GM21529 (cell line): ENCODE measurements around the gene LSR.

Experiments
- ATAC-seq: cut with Tn5 transposase; IDR thresholded peaks from one replicate; pipeline ENCODE4 v1.9.1; 2021; ENCODE audit not compliant: unreplicated experiment

Gene LSR, protein sequence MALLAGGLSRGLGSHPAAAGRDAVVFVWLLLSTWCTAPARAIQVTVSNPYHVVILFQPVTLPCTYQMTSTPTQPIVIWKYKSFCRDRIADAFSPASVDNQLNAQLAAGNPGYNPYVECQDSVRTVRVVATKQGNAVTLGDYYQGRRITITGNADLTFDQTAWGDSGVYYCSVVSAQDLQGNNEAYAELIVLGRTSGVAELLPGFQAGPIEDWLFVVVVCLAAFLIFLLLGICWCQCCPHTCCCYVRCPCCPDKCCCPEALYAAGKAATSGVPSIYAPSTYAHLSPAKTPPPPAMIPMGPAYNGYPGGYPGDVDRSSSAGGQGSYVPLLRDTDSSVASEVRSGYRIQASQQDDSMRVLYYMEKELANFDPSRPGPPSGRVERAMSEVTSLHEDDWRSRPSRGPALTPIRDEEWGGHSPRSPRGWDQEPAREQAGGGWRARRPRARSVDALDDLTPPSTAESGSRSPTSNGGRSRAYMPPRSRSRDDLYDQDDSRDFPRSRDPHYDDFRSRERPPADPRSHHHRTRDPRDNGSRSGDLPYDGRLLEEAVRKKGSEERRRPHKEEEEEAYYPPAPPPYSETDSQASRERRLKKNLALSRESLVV

DNA sequence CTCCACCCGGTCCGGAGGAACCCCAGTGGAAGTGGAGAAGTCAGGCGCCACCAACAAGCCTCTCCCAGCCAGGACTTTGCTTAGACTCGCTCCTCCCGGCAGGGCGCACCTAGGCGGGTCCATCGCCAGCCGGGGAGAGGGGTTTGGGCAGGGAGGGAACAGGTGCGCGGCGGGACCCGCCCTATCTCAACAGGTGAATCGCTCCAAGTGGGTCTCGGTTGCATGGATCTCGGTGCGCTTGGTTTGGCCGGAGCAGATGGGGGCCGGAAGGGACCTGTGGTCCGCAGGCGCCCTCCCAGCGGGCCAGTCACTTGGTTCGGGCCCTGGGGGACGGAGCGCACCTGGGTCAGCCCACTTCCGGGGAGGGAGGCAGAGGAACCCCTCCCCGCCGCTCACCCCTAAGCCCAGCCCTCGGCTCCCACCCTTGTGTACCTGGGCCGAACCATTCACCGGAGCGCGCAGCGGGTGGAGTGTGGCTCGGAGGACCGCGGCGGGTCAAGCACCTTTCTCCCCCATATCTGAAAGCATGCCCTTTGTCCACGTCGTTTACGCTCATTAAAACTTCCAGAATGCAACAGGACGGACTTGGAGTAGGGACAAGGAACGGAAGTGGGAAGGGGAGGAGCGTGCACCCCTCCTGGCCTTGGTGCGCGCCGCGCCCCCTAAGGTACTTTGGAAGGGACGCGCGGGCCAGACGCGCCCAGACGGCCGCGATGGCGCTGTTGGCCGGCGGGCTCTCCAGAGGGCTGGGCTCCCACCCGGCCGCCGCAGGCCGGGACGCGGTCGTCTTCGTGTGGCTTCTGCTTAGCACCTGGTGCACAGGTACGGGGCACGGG lies at the start of gene LSR:
TSS of gene LSR (plus strand) at position 693 of the 836 bp plus-strand sequence. CDS start at position 714, 21 bp downstream.
- ATAC-seq = peak; percentile 75

DNA sequence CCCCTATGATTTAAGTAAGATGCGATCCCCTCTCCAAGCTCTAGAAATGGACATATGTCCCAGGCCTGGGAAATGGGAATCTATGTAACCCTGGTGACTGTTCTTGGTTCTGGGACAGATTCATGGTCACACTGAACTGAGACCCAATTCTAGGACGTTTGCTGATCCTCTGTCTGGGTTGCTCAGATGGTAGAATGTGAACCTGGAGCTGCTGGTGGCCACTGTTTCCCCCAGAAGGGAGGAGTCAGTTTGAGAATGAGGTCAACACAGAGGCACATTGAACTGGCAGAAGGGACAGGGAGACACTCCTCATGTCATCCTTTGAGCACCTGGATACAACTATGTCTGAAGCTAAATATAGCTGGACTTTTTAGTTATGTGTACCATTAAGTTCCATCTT lies 49.3 kb upstream of the LSR start:
- ATAC-seq = no peak

GRCh38 chr19:35202722-35203688 lies 45.8 kb upstream of the LSR start:
- ATAC-seq = no peak

- peak; percentile 62 for ATAC-seq
Observed at GRCh38 chr19:35204799-35205732, 43.7 kb upstream of the LSR start.

DNA sequence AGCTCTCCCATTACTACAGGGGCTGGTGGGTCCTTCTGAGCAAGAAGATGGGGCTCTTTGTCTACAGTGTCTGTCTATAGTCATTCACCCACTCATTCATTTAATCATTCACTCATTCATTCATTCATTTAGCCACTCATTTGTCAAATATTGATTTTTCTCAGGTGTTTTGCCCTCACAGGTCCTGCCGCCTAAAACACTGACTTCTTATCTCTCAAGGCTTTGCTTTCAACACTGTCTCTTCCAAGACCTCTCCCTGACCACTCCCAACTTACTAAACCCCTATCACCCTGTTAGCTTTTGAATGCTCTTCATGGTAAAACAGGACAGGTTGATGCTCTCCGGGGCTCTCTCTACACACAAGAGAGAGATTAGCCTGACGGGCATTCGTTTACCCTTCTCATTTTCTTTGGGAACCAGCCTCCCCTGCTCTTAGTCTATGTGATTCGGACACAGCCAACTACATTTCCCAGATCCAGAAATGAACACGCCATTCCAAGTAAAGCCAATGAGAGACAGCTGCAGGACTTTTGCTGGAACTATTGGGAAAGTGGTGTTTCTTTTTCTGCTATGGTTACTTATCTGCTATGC lies 43.0 kb upstream of the LSR start:
- peak; percentile 17 for ATAC-seq

GRCh38 chr19:35206379-35206778 lies 42.4 kb upstream of the LSR start:
- no peak for ATAC-seq

- no peak for ATAC-seq
Observed at GRCh38 chr19:35206855-35207254, 41.9 kb upstream of the LSR start.

DNA sequence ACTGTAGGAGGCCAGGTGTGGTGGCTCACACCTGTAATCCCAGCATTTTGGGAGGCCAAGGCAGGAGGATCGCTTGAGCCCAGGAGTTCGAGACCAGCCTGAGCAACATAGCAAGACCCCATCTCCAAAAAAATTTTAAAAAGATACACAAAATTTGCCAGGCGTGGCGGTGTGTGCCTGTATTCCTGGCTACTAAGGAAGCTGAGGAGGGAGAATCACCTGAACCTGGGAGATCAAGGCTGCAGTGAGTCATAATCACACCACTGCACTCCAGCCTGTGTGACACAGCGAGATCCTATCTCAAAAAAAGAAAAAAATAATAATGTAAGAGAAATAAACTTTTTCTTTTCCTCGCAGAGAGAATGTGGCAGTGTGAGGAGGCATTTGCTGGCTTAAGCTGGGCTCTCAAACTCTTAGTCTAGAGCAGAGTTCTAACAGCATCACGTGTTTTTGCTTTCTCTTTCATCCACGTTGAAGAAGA lies 41.4 kb upstream of the LSR start:
- ATAC-seq = no peak

DNA sequence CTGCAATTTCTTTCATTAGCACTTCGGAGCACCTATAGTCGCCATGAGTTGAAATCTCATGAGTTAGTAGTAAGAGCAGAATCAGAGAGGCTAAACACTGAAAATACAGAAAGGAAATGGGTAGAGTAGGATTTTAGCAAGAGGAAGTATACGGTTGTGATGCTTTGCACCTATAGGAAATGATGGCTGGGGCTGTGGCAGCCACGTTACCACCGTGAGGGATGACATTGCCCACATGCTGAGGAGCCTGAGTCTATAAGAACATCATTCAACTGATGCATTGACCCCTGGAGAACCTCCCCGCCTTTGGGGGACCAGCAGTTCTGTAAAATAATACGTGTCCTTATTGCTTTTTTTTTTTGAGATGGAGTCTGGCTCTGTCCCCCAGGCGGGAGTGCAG lies 40.7 kb upstream of the LSR start:
- no peak for ATAC-seq

DNA sequence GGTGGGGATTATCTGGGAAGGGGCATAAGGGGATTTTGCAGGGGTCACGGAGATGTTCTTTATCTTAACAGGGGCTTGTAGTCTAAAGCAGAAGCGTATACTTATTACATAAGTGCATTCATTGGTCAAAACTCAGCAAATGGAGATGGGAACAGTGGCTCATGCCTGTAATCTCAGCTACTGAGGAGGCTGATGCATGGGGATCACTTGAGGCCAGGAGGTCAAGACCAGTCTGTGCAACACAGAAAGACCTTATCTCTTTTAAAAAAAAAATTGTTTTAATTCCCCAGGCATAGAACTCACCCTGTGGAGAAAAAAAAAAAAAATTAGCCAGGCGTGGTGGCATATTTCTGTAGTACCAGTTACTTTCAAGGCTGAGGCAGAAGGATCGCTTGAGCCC lies 39.2 kb upstream of the LSR start:
- ATAC-seq = no peak

GRCh38 chr19:35211545-35212230 lies 37.1 kb upstream of the LSR start:
- no peak for ATAC-seq

GRCh38 chr19:35212241-35212640 lies 36.6 kb upstream of the LSR start:
- no peak for ATAC-seq

GRCh38 chr19:35213663-35214632 lies 34.9 kb upstream of the LSR start:
- ATAC-seq = peak; percentile 59

DNA sequence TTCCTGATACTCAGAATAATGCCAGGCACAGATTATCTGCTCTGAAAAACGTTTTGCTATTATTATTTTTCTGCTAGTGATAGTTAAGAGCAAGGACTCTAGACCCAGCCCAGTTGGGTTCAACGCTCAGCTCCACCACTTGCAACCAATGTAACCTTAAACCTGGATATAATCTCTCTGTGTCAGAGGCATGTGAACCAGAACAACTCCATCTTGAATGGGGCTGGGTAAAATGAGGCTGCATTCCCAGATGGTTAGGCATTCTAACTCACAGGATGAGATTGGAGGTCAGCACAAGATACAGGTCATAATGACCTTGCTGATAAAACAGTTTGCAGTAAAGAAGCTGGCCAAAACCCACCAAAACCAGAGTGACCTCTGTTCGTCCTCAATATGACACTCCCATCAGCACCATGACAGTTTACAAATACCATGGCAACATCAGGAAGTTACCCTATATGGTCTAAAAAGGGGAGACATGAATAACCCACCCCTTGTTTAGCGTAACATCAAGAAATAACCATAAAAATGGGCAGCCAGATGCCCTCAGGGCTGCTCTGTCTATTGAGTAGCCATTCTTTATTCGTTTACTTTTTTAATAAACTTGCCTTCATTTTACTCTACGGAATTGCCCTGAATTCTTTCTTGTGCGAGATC lies 33.9 kb upstream of the LSR start:
- ATAC-seq = no peak

DNA sequence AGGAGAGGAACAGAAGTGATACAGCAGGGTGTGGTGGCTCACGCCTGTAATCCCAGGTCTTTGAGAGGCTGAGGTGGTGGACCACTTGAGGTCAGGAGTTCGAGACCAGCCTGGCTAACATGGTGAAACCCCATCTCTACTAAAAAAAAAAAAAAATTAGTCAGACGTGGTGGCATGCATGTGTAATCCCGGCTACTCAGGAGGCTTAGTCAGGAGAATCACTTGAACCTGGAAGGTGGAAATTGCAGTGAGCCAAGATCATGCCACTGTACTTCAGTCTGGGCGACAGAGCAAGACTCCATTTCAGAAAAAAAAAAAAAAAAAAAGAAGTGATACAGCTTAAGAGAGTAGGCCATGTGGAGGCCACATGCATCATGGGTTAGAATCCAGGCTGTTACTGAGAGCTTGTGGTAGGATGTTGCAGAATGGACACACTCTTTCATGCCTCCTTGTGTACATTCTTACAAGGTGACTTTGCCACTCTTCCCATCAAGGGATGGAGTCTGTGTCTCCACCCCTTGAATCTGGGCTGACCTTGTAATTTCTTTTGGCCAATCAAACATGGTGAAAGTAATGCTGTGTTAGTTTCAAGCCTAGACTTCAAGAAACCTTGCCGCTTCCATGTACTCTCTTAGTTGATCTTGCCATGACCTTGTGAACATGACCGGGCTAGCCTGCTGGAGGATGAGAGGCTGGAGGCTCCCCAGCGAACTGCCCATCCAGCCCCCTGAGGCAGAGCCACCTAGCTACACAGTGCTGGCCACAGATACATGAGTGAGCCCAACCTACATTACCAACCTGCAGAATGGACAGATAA lies 32.6 kb upstream of the LSR start:
- no peak for ATAC-seq
